Hematopoietic multipotent progenitor cell treated with erythropoietin and hydrocortisone succinate and interleukin-3 and kit ligand, for 8 days (in vitro differentiated cells): ENCODE measurements around the gene ZNHIT1.
"Not testable (repeated sequence)": the region's sequence is repeated elsewhere in the genome, so short reads cannot be mapped to it uniquely, and the experiment has no call there.

Source experiments
- DNase-seq: peaks from one replicate; pipeline ENCODE4 v3.0.0-alpha.2; 2015

Gene ZNHIT1

GRCh38 chr7:101189109-101189508 is 28.9 kb upstream of the ZNHIT1 start:
- DNase-seq, result no peak

GRCh38 chr7:101195884-101196283 is 22.1 kb upstream of the ZNHIT1 start:
- DNase-seq, result no peak

- DNase-seq, result no peak
Observed at GRCh38 chr7:101197991-101198390, 20.0 kb upstream of the ZNHIT1 start.

- no peak for DNase-seq
Observed at GRCh38 chr7:101198476-101198875, 19.5 kb upstream of the ZNHIT1 start.

DNA sequence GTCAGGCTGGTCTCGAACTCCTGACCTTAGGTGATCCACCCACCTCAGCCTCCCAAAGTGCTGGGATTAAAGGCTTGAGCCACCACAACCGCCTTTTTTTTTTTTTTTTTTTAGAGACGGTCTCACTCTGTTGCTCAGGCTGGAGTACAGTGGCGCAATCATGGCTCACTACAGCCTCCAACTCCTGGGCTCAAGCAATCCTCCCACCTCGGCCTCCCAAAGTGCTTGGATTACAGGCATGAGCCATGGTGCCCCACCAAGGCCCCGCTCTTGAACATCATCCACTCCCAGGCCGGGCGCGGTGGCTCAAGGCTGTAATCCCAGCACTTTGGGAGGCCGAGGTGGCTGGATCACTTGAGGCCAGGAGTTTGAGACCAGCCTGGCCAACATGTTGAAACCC is 18.4 kb upstream of the ZNHIT1 start:
- DNase-seq, result not testable (repeated sequence)

- DNase-seq, result no peak
Observed at GRCh38 chr7:101200504-101200861, 17.5 kb upstream of the ZNHIT1 start.

DNA sequence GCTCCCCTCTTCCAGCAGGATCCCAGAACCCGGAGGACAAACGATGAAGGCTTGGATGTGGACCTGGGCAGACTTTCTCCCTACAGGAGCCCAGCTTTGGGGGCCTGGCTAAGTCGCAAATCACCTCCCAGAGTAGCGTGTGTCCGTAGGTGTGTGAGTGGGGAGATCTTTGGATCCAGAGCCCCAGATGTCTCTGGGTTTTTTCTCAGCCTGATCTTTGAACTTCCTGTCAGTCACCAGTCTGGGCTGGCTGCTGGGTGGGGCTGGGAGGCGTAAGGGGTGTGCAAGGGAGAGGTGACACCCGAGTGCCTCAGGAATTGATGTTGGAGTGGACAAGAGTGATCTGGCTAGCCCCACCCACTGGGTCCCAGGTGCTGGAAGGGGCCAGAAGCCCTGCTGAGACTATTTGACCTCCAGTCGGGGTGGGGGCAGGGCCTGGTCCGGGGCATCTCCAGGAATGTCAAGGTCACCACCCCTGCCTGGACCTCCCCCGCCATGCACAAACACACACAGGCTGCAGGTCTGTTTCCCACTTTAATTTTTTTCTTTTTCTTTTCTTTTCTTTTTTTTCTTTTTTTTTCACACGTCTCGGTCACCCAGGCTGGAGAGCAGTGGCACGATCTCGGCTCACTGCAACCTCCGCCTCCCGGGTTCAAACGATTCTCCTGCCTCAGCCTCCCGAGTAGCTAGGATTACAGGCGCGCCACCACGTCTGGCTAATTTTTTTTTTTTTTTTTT is 16.9 kb upstream of the ZNHIT1 start, which contains the start of gene MOGAT3:
MOGAT3 (minus strand) TSS at position 175 of the 738 bp plus-strand sequence. CDS start 182 bp downstream, outside the sequence.
- DNase-seq, result no peak

- DNase-seq, result no peak
Observed at GRCh38 chr7:101201695-101202602, 16.0 kb upstream of the ZNHIT1 start.

- DNase-seq, result no peak
Observed at GRCh38 chr7:101202603-101202918, 15.4 kb upstream of the ZNHIT1 start.

- not testable (repeated sequence) for DNase-seq
Observed at GRCh38 chr7:101203740-101204738, 13.9 kb upstream of the ZNHIT1 start.

DNA sequence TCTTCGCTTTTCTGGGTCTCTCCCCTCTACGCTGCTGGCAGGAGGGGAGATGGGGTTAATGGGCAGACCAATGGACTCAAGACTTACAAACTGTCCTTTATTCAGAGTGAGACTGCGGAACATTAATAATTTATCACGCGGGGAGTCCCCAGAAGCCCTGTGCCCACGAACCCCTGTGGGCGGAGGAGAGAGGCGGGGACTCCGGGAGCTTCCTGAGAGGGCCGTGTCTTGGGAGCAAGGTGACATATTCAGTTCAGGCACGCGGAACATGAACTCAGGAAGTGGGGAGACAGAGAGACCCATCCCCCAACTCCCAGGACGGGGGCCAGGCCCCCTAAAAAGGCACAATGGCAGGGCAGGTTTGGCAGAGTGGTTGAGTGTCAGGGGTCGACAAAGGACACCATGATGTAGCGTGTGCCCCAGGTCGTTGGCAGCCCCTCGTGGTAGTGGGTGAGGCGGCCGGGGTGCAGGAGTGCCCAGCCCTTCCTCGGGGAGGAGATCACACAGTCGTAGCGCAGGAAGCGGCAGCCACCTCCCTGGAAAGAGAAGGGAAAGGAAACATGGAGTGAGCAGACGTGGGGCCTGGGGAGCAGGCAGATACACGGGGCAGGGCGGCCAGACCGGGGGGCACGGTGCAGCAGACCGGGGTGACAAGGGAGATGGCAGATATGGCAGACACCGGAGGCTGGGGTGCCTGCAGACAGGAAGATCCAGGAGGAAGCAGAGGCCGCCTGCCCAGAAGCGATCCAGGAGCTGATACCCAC is 11.9 kb upstream of the ZNHIT1 start:
- DNase-seq, result no peak

DNA sequence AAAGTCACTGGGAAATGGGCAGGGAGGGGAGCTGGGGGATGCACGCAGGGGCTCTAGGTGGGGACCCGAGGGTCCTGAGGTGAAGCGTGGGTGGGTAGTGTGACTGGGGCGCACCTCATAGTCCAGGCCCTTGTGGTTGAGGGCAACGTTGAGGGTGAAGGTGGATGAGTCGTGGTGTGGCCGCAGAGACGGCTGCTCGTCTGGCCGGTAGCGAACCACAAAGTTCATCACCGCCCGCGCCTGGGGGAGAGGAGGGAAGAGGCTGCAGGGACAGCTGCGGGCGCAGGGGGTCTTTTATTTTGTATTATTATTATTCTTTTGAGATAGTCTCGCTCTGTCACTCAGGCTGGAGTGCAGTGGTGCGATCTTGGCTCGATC is 11.3 kb upstream of the ZNHIT1 start:
- DNase-seq, result no peak

DNA sequence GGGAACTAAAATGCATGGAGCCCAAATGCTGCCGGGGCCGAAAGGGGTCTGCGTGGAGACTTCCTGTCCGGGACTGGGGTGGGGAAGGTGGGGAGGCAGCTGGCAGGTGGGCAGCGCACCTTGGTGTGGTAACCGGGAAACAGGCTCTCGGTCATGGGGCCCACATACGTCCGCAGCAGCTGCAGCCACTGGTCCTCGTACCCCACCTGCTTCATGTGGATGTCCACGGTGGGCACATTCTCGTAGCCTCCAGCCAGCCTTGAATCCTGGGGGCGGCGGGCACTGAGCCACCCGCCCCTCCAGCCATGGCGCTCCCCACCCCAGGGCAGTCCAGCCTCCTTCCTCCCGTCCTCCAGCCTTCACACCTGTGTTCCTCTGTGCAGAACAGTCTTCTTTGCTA is 10.5 kb upstream of the ZNHIT1 start:
- no peak for DNase-seq

GRCh38 chr7:101208794-101209193 is 9.2 kb upstream of the ZNHIT1 start:
- no peak for DNase-seq

- no peak for DNase-seq
Observed at GRCh38 chr7:101210143-101210542, 7.8 kb upstream of the ZNHIT1 start.

DNA sequence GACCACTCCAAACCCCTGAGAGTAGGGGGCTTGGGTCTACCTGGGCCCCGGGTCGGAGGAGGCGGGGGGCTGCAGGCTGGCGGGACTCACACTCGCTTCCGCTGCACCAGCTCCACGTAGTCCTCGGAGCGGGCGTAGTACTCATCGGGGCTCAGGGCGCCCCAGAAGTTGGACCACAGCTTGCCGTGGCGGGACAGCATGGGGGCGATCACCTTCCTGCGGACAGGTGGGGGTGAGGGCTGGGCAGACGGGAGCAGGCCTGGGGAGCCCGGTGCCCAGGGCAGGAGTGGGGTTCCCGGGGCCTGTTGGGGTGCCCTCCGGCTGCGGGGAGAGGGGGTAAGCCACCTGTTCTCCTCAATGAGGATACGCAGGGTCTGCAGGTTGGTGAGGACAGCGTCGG is 6.5 kb upstream of the ZNHIT1 start:
- DNase-seq, result no peak

DNA sequence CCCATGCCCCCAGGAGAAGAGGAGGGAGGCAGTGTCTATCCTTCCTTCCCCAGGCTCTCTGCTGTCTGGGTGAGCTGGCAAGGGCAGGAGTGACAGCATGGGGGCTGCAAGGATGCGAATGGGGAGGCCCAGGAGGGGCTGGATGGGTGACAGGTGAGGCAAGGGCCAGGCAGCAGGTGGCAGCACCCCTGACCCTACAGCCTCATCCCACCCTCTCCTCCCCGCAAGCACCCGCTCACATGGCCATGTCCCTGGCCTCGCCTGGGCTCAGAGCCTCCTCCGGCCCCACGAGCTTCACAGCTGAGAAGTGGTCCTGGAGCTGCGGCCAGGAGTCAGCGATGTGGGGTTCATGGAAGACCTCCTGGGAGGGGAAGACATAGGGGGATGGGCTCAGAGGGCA is 6.0 kb upstream of the ZNHIT1 start:
- no peak for DNase-seq

DNA sequence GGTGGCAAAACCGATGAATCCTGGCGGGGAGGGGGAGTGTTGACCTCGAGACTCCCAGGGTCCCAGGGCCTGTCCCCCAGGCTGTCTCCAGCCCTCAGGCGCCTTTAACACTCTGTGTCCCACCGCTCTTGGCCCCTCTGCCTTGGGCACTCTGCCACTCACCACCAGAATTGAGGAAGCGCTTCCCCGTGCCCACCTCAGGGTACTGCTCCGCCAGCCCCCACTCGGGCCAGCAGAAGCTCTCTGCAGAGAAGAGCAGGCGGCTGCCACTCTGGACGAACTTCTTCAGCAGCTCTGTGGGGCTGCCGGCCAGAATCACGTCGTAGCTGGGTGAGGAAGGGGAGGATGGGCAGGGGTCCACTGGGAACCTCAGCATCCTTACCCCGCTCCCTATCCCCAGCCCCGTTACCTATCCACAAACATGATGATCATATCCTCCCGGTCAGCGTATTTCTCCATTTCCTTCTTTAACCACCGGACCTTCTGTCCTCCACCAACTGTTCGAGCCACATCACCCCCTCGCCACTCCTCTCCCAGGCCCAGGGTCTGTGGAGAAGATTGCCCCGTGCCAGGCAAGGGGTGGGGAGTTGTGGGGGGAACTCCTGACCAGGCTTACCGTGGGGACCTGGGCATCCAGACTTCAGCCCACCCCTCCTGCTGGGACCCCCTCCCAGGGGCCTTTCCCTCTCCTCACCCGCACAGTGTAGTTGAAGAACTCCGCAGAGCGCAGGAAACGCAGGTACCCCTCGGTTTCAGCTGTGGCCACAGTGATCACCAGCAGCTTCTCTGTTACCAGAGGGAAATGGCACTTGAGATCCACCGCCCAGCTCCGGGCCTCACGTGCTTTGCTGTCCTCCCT is 1.7 kb upstream of the ZNHIT1 start:
- peak; percentile 49 for DNase-seq

GRCh38 chr7:101216860-101217387 is 1.0 kb upstream of the ZNHIT1 start:
- no peak for DNase-seq

- DNase-seq, result no peak
Observed at GRCh38 chr7:101218236-101219125, 516 bp downstream of the ZNHIT1 start.
